MM.1S (cell line): Measurements from ENCODE around the gene IFT22.

Experiments
- EZH2 ChIP-seq: fragments of 300-600 bp; sonication (generic); optimal IDR thresholded peaks from 2 replicates; pipeline ENCODE3; 2017; ENCODE audit warnings: low read depth, mild to moderate bottlenecking, antibody characterized with exemption, low read length, mixed read lengths
- EZH2phosphoT487 ChIP-seq: fragments of 300-600 bp; sonication (generic); IDR thresholded peaks from 2 replicates; pipeline ENCODE4 v1.6.1; 2018; ENCODE audit warnings: antibody characterized with exemption, low read length
- TF ChIP-seq, protein P1 (sequence below): fragments of 300-600 bp; sonication (generic); IDR thresholded peaks from 2 replicates; pipeline ENCODE4 v1.5.1; 2016; ENCODE audit warnings: antibody characterized with exemption, low read length, mixed read lengths

DNA sequence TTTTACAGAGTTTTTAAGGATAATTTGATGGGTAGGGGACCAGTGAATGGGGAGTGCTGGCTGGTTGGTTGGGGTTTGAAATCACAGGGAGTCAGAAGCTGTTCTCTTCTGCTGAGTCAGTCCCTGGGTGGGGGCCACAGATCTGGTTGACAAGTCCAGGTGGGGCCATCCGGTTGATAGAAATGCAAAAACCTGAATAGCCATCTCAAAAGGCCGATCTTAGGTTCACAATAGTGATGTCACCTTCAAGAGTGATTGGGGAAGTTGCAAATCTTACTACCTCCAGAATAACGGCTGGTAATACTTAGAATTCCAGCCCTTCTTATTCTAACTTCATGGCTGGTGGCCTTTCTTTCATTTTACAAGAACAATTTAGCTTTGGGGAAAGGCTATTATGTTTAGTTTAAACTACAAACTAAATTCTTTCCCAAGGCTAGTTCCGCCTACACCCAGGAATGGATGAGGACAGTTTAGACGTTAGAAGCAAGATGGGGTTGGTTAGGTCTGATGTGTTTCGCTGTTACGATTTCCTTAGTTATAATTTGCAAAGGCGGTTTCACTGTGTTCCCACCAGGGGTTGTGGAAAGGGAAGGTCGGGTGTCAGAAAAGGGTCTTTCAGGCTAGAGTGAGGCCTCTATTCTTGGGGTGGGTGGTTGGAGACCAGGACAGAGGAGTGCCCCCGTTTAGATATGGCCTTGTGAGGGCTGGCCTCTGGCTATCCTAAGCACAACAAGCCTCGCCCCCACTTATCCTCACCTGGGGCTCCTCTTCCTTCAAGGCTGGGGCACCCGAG is 27.4 kb downstream of the IFT22 start:
- TF ChIP-seq, protein P1, sequence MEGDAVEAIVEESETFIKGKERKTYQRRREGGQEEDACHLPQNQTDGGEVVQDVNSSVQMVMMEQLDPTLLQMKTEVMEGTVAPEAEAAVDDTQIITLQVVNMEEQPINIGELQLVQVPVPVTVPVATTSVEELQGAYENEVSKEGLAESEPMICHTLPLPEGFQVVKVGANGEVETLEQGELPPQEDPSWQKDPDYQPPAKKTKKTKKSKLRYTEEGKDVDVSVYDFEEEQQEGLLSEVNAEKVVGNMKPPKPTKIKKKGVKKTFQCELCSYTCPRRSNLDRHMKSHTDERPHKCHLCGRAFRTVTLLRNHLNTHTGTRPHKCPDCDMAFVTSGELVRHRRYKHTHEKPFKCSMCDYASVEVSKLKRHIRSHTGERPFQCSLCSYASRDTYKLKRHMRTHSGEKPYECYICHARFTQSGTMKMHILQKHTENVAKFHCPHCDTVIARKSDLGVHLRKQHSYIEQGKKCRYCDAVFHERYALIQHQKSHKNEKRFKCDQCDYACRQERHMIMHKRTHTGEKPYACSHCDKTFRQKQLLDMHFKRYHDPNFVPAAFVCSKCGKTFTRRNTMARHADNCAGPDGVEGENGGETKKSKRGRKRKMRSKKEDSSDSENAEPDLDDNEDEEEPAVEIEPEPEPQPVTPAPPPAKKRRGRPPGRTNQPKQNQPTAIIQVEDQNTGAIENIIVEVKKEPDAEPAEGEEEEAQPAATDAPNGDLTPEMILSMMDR: no peak
- TF ChIP-seq EZH2: no peak
- TF ChIP-seq EZH2phosphoT487: no peak
